Renal cortical epithelial cell (primary cell): Measurements from ENCODE around the gene EFNA3. TPM values are rescaled to one million over a fixed set of nuclear protein-coding genes. Genes with fewer than 3 reads are reported as not detected.

Experiments
- DNase-seq: peaks from one replicate; pipeline ENCODE4 v3.0.0-alpha.2; 2011; ENCODE audit warnings: low read depth
- total RNA-seq: library from RNA; depleted of rRNA; stranded (reverse); fragments of >200 nt; gene quantifications from 2 replicates; pipeline ENCODE4 v1.2.3, GENCODE V29; 2014

The EFNA3 gene
- total RNA-seq, 1 donor from 2014 or later = 2.4 TPM

DNA sequence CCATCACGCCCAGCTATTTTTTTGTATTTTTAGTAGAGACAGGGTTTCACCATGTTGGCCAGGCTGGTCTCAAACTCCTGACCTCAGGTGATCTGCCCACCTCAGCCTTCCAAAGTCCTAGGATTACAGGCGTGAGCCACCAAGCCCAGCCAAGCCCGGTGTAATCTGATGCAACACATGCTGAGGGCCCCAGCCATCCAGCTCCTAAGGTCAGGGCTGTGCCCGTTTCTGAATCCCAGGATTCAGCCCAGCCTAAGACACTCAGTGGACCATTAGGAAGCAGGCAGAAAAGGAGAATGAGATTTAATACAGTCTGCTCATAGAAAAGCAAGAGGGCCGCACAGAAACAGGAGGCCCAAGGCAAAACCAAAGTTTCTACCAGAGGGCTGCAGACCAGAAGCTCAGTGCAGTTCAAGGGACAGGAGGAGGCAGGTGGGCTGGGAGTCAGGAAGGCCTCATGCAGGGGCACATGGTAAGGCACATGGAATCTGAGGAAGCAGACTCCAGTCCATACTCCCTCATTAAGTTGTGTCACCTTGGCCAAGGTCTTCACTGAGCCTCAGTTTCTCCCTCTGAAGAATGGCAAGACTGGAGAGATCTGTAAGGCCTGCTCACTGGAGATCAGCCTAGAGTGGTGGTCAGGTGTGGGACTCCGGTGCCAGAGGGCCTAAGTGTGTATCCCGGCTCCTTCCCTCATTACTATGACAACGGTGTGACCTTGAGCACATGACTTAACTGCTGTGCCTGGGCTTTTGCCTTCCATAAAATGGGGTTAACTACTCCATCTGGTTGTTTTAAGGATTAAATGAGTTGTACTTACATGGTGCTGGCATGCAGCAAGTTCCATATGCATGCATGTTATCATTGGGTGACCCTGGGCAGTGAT, 29.9 kb upstream of the EFNA3 start:
- no peak for DNase-seq

DNA sequence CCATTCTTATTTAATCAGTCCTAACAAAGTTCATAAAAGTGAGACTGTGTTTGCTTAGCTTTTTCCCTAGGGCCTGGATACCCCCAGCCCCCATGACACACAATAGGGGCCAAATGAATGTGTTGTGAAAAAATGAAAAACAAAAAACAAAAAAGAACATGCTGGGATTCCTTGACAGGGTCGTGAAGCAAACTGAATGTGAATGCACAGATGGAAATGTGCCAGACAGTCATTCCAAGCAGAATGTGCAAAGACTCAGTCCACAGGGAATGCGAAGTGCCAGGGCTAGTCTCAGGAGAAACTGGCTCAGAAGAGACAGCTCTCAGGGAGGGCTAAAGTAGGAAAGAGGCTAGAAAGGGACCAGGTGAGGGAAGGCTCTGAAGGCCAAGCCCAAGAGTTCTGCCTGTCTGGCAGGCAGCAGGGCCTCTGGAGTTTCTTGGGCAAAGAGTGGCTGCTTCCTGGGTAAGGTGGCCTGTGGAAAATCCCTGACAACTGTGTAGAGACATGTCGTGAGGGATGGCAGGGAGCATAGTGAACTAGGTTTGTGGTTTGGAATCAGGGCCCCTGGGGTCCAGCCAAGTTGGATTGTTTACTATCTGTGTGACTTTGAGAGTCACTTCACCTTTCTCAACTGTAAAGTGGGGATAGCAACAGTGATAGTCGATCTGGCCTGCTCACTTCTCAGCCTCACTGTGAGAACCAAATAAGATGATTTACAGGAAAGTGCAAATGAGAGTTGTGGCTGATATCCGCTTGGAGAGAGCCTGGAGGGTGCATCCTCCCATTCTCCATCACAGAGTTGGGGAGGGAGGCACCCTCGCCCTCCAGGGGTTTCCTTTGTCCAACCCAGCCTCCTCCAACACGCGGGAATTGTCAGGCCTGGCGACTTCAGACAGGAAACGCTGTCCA, 28.7 kb upstream of the EFNA3 start:
- DNase-seq = peak; percentile 29

- peak; percentile 38 for DNase-seq
These were observed 27.9 kb upstream of the EFNA3 start, which contains the start of gene ADAM15 for GRCh38 chr1:155050560-155051341. Gene ADAM15 (plus strand): TSS chr1:155051316. CDS start chr1:155051387, 71 bp downstream.

- DNase-seq = no peak
These were observed 27.3 kb upstream of the EFNA3 start for GRCh38 chr1:155051342-155051776.

DNA sequence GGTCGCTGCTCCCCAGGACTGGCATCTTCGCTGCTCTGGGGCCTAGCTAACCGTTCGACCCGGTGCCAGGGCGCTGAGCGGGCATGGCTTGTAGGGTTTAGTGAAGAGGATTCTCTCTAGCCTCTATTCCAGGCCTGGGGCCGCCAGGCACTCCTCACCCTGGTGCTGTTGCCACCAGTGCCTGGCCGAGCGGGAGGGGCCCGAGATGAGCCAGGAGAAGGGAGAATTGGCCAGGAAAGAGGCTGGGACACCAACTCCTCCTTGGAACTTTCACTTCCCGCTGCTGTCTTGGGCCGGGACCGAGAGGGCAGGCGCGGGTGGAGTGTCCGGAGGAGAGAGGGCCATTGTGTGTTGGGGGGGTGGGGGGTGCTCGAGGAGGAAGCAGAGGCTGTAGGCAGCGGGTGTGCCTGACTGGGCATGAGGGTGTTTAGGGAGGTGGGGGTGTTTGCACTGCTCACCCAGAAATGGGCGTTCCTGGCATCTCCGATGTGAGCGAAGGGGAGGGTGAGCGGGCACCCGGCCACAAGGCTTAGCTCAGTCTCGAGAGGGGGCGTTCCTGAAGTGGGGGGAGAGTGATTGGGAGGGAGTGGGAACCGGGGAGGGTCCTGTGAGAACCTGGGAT, 26.7 kb upstream of the EFNA3 start:
- DNase-seq = no peak

GRCh38 chr1:155052439-155053395, 25.9 kb upstream of the EFNA3 start:
- DNase-seq = no peak

GRCh38 chr1:155053531-155054105, 25.0 kb upstream of the EFNA3 start:
- no peak for DNase-seq

- DNase-seq = no peak
These were observed 21.5 kb upstream of the EFNA3 start for GRCh38 chr1:155057104-155057503.

DNA sequence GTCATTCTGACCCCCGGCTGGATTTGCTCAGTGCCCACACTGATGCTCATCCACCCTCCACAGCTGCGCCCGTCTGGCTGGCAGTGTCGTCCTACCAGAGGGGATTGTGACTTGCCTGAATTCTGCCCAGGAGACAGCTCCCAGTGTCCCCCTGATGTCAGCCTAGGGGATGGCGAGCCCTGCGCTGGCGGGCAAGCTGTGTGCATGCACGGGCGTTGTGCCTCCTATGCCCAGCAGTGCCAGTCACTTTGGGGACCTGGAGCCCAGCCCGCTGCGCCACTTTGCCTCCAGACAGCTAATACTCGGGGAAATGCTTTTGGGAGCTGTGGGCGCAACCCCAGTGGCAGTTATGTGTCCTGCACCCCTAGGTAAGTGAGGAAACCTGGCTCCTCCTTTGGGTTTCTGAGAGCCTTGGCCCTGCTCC, 20.8 kb upstream of the EFNA3 start:
- no peak for DNase-seq

- no peak for DNase-seq
These were observed 17.9 kb upstream of the EFNA3 start for GRCh38 chr1:155060736-155061135.

- peak; percentile 63 for DNase-seq
These were observed 17.1 kb upstream of the EFNA3 start for GRCh38 chr1:155061381-155062150.

- no peak for DNase-seq
These were observed 16.4 kb upstream of the EFNA3 start for GRCh38 chr1:155062151-155062686.

DNA sequence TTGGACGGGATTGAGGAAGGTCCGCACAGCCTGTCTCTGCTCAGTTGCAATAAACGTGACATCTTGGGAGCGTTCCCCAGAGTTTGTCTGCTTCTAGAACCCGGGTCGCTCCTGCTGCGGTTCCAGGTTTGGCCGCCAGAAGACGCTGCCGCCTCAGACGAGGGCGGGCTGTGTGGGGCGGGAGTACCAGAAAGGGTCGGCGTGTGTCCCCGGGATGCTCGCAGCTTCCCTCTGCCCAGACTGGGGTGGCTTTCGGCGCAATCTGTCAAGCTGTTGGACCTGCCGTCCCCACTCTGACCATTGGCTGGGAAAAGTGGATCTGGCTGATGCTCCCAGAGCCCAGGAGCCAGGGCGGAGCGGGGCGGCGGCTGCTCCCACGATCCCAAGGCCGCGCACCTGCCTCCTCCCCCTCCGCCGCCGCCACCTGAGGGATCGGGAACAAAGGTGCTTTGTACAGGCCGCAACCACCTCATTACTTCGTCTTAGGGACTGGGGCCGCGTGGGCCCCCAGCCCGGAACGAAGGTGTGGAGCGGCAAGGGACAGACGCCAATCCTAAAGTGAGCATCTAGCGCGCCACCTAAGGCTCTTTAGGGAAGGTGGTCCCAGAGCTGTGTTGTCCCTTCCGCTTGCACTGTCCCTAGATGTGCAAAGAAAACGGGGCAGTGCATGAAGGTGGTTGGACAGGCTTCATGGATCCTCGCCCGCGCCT, 15.8 kb upstream of the EFNA3 start:
- DNase-seq = no peak

GRCh38 chr1:155063550-155064110, 15.0 kb upstream of the EFNA3 start, which contains the start of gene EFNA4:
Gene EFNA4 (plus strand): TSS chr1:155063740. CDS start chr1:155063824, 84 bp downstream.
- peak; percentile 64 for DNase-seq

DNA sequence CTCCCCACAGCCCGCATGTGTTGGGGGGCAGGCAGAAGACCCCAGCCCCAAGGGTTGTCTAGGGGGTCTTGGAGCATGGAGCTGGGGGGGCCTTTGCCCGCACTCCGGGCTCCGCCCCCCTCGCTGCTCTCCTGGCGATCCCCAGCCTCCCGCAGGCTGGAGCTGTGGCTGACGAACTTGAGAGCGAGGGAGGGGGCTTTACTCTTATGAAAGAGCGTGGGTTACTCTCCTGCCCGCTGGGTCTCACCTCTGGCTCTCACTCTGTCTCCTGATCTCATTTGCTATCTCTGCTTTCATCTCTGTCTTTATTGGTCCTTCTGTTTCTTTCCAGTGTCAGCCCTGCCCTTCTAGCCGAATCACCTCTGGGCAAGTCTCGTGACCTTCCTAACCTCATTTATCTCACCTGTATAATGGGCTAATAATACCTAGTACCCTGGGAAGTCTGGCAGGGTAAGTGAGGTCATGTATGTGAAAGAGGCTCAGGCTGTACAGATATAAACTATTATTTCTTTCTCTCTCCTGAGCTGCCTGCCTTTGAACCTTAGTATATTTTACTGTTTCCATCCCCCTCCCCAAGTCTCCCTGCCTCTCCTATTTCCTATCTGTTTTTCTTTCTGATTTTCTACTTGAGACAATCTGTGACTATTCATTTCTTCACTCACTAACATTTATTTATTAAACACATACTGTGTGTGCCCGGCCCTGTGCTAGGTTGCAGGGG, 14.4 kb upstream of the EFNA3 start:
- no peak for DNase-seq

DNA sequence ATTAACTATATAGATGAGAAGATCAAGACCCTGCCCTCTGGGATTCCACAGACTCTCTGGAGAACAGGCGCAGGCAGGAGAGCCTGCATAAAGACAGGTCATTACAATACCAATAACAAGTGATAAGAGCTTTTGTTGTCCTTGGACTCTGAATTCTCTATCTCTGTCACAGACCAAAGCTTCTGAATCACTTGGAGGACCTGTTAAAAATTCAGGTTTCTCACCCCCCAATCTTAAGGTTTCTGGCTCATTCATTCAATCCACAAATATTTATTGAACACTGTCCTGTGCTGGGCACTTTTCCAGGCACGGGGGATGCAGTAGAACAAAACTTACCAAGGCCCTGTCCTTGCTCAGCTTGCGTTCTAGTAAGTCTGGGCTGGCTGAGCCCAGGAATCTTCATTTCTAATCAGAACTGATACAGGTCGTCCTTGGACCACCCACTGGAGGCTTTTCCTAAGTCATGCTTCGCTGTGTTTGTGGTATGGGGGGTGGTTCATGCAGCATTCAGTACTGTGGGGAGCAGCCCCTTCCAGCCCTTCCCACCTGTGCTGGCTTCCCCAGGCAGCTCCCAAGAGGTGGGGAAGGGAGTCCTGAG, 13.7 kb upstream of the EFNA3 start:
- DNase-seq = no peak
